SK-N-SH treated with all-trans-retinoic acid at 6 μM for 48 hours (cell line): Measurements from ENCODE around the gene BCAR1.

ENCODE experiments used
- ARNTL ChIP-seq: fragments of 450-650 bp; formaldehyde crosslinking; IDR thresholded peaks from 2 replicates; pipeline ENCODE4 v1.5.0; 2020; ENCODE audit warnings: low read depth, mild to moderate bottlenecking, moderate library complexity, borderline replicate concordance
- ESRRG ChIP-seq: fragments of 250-450 bp; sonication (Bioruptor Pico); IDR thresholded peaks from 2 replicates; pipeline ENCODE4 v1.6.1; 2021; ENCODE audit warnings: mild to moderate bottlenecking
- OSR1 ChIP-seq: fragments of 250-450 bp; sonication (Bioruptor Pico); IDR thresholded peaks from 2 replicates; pipeline ENCODE4 v1.8.0; 2022; ENCODE audit warnings: moderate library complexity, mild to moderate bottlenecking, inconsistent platforms
- TCF4 ChIP-seq: fragments of 250-450 bp; sonication (Bioruptor Pico); IDR thresholded peaks from 2 replicates; pipeline ENCODE4 v1.8.0; 2021; ENCODE audit warnings: mild to moderate bottlenecking, moderate library complexity, borderline replicate concordance
- ZFP3 ChIP-seq: fragments of 250-450 bp; sonication (Bioruptor Pico); IDR thresholded peaks from 2 replicates; pipeline ENCODE4 v1.5.0; 2020; ENCODE audit warnings: mild to moderate bottlenecking, moderate library complexity
- ZFP30 ChIP-seq: fragments of 450-650 bp; formaldehyde crosslinking; IDR thresholded peaks from 2 replicates; pipeline ENCODE4 v1.5.0; 2022; ENCODE audit warnings: mild to moderate bottlenecking, moderate library complexity
- TF ChIP-seq, protein P1 (sequence below): fragments of 250-450 bp; sonication (Bioruptor Pico); IDR thresholded peaks from 2 replicates; pipeline ENCODE4 v1.8.0; 2020; ENCODE audit warnings: mild to moderate bottlenecking, moderate library complexity, borderline replicate concordance

DNA sequence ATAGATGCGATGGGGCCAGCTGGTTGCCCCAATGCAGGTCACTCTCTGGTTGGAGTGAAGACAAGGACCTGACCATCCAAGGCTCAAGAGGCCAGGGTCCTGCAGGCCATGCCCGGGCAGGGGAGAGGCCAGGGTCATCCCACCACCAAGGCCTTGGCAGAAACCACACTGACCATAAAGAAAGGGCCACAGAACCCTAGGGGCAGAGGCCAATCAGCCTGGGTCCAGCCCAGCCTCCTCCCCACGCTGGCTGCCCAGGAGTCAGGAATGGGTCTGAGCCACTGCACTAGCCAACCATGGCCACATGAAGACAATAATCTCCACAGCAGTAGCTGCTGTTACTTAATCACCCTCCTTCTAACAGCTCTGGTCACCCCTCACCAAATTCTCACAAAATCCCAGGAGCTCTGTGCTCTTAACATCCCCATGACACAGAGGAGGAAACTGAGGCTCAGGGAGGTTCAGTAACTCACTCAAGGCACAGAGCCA lies 10.2 kb upstream of the BCAR1 start:
- no peak for TF ChIP-seq OSR1 (CRISPR knock-in tag)
- TF ChIP-seq ZFP3 (CRISPR knock-in tag), result no peak
- TF ChIP-seq ARNTL (CRISPR knock-in tag), result no peak
- TF ChIP-seq ESRRG (CRISPR knock-in tag), result no peak
- no peak for TF ChIP-seq ZFP30
- no peak for TF ChIP-seq TCF4 (CRISPR knock-in tag)
- TF ChIP-seq, protein P1, sequence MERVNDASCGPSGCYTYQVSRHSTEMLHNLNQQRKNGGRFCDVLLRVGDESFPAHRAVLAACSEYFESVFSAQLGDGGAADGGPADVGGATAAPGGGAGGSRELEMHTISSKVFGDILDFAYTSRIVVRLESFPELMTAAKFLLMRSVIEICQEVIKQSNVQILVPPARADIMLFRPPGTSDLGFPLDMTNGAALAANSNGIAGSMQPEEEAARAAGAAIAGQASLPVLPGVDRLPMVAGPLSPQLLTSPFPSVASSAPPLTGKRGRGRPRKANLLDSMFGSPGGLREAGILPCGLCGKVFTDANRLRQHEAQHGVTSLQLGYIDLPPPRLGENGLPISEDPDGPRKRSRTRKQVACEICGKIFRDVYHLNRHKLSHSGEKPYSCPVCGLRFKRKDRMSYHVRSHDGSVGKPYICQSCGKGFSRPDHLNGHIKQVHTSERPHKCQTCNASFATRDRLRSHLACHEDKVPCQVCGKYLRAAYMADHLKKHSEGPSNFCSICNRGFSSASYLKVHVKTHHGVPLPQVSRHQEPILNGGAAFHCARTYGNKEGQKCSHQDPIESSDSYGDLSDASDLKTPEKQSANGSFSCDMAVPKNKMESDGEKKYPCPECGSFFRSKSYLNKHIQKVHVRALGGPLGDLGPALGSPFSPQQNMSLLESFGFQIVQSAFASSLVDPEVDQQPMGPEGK (CRISPR knock-in tag), result no peak
